Vagina (tissue), 2 donors: Measurements from ENCODE around the gene TMEM87B.

Experiments used
- POLR2A ChIP-seq, 2 donors: fragments of 450-650 bp; IDR thresholded peaks; one replicate each; pipeline ENCODE4 v1.6.1; 2017; ENCODE audit warnings: antibody characterized with exemption in 2 of 2, mild to moderate bottlenecking in 2 of 2, moderate library complexity in 2 of 2
- TF ChIP-seq, protein P1 (sequence below), 3 experiments: fragments of 450-650 bp in 2 of 3; fragments of 200-600 bp in 1 of 3; sonication (generic) in 1 of 3; IDR thresholded peaks; one replicate each; pipeline ENCODE4 v1.5.1; 2017 to 2019; ENCODE audit warnings: antibody characterized with exemption in 3 of 3, mild to moderate bottlenecking in 2 of 3, moderate library complexity in 2 of 3

DNA sequence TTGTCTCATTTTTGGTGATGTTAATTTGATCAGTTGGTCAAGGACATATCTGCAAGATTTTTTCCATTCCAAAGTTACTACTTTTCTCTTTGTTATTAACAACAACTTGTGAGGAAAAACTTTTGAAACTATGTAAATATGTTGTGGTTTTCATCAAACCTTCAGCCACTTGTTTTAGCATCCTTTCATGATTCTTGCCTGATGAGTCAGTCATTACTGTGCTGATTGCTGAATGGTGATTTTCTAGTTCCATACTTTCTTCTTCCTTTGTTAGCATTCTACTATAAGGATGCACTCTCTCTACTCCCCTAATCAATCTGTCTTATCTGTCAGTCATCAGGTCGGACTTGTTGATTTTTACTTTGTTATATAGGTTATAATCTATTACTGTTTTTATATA lies 10.9 kb downstream of the TMEM87B start:
- no peak for TF ChIP-seq POLR2A (IDR thresholded peaks at IDR 0.05)
- TF ChIP-seq, protein P1, sequence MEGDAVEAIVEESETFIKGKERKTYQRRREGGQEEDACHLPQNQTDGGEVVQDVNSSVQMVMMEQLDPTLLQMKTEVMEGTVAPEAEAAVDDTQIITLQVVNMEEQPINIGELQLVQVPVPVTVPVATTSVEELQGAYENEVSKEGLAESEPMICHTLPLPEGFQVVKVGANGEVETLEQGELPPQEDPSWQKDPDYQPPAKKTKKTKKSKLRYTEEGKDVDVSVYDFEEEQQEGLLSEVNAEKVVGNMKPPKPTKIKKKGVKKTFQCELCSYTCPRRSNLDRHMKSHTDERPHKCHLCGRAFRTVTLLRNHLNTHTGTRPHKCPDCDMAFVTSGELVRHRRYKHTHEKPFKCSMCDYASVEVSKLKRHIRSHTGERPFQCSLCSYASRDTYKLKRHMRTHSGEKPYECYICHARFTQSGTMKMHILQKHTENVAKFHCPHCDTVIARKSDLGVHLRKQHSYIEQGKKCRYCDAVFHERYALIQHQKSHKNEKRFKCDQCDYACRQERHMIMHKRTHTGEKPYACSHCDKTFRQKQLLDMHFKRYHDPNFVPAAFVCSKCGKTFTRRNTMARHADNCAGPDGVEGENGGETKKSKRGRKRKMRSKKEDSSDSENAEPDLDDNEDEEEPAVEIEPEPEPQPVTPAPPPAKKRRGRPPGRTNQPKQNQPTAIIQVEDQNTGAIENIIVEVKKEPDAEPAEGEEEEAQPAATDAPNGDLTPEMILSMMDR (IDR thresholded peaks at IDR 0.05), result no peak
